Amniotic stem cell (primary cell): ENCODE data around the gene SNED1.
A peak's percentile ranks its signal among the peaks of the same experiment; 100 is the strongest.

ENCODE experiments used
- DNase-seq: peaks from one replicate; lab custom pipeline; 2025; lab: John Stamatoyannopoulos, UW

The SNED1 gene

DNA sequence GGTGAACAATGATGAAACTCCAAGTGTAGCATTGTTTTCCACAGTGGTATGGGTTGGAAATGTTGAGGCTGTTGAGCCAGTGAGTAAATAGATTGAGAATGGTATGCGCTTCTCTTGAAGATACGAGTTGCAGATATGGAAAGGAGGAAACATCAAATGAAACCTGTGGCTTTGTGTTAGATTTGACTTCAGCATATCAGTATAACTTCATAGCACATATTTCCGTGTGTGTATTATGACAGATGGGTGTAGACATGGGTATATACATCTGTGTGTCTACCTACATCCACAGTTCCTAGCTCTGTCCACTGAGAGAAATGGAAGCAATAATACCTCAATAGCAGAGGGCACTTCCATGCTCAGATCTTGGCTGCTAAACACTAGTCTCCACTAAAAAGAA lies 8.0 kb downstream of the SNED1 start:
- no peak for DNase-seq

DNA sequence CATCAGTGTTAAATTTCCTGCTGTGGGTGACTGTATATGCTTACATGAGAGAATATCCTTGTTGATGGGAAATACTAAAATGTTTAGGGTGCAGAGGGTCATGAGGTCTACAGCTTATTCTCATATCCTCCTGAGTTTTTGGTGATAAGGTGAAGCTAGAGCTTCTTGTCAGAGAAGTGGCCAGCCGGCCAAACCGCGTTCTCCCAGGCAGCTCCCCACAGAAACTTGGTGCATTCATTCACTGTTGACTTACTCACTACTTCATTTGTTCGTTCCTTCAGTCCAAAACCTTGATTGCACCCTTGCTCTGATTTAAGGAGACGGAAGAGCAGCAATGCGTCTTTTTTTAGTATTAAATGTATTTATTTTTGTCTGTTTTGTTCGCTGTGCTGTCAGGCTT lies 8.7 kb downstream of the SNED1 start:
- DNase-seq: no peak

- DNase-seq: no peak
Observed at GRCh38 chr2:241007880-241008710, 9.7 kb downstream of the SNED1 start.

- DNase-seq: no peak
Observed at GRCh38 chr2:241008711-241009121, 10.3 kb downstream of the SNED1 start.

DNA sequence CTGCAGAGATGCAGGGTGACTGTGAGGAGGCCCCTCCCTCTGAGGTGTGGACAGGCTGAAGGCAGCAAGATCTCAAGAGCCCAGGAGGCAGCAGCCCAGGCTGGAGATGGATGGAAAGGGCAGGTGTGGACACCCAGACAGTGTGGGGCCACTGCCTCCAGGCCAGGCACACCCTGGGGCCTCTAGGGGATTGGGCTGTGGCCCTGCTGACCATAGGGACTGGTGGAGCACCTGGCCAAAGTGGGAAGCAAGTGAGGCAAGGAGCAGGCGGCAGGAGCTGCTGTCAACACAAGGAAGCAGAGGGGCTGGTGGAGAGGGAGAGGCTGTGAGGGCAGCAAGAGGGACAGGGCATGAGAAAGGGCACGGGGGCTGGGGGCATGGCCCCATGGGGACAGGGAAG lies 10.8 kb downstream of the SNED1 start:
- no peak for DNase-seq

DNA sequence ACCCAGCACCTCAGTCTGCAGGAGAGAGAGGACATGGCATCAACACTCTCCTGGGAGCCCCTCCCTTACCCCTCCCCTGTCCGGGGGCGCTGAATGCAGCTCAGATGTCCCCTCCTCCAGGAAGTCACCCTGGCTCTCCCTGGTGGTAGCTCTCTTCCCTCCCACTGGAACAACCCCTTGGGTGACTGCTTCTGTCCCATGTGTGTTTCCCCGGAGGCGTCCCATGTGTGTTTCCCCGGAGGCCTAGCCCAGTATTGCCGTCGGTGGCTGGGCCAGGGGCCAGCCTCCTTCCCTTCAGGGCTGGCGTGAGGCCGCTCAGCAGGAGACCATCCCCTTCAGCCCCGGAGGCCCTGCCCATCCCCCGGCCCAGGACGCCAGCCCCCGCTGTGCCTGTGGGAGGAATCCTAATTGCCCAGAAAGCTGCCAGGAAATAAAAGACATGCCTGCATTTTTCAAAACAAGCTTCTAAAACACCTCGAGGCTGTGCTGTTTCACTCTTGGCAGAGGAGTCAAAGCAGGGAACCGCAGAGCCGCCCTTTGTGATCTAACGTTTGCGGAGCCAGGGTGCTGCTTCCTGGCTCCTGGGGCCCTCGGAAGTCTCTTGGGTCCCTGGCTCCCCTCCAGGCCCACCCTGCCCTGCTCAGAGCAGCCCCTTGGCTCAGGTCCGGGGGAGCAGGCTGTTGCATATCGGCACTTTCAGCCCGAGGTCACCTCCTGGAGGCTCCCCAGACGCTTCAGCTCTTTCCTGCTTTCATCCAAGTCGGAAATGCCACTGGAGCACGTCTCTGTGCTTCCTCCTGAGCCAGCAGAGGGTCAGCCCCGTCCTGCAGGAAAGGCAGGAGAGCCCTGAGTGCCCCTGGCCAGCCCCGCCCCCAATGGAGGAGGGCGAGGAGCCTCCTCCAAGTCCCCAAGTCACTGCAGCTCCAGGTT lies 11.4 kb downstream of the SNED1 start:
- peak; percentile 77 for DNase-seq

DNA sequence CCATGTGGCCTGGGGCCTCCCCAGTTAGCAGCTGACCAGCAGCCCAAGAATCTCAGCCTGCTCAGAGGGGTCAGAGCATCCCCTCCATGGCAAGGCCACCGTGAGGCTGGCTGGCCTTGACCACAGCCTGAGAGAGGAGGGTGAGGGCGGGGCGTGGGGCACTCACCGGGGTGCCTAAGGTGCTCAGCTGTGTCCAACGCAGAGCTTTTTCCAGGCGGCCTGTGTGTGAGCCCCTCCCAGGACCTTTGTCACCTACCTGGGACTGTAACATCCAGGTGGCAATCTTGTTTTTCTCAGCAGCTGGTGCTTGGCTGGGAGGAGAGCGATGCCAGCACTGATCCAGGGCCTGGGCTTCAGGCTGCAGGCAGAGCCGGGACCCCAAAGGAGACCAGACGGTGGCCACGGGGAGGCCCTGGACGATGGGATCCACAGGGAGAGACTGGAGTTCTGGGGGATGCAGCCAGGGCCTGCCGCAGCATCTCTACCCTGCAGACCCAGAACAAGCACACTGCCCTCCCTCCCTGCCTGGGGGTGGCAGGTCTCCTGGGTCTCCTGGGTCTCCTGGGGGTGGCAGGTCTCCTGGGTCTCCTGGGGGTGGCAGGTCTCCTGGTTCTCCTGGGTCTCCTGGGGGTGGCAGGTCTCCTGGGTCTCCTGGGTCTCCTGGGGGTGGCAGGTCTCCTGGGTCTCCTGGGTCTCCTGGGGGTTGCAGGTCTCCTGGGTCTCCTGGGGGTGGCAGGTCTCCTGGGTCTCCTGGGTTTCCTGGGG lies 12.3 kb downstream of the SNED1 start:
- no peak for DNase-seq

- DNase-seq: no peak
Observed at GRCh38 chr2:241011296-241011600, 12.8 kb downstream of the SNED1 start.

- DNase-seq: no peak
Observed at GRCh38 chr2:241011751-241012510, 13.5 kb downstream of the SNED1 start.

GRCh38 chr2:241014224-241014623 lies 15.8 kb downstream of the SNED1 start:
- no peak for DNase-seq

GRCh38 chr2:241014764-241015163 lies 16.3 kb downstream of the SNED1 start:
- DNase-seq: no peak

DNA sequence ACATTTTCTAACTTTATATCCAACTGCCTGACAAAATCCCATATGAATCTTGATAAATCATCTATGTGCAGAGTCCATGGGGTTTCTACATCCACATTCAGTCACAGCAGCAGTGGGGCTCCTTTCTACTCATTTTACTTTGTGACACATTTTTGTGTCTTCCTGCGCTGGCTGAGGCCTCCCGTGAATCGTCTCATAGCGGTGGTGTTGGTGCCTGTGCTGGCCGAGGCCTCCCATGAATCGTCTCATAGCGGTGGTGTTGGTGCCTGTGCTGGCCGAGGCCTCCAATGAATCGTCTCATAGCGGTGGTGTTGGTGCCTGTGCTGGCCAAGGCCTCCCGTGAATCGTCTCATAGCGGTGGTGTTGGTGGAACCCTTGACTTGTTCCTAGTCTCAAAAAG lies 17.0 kb downstream of the SNED1 start:
- DNase-seq: no peak

DNA sequence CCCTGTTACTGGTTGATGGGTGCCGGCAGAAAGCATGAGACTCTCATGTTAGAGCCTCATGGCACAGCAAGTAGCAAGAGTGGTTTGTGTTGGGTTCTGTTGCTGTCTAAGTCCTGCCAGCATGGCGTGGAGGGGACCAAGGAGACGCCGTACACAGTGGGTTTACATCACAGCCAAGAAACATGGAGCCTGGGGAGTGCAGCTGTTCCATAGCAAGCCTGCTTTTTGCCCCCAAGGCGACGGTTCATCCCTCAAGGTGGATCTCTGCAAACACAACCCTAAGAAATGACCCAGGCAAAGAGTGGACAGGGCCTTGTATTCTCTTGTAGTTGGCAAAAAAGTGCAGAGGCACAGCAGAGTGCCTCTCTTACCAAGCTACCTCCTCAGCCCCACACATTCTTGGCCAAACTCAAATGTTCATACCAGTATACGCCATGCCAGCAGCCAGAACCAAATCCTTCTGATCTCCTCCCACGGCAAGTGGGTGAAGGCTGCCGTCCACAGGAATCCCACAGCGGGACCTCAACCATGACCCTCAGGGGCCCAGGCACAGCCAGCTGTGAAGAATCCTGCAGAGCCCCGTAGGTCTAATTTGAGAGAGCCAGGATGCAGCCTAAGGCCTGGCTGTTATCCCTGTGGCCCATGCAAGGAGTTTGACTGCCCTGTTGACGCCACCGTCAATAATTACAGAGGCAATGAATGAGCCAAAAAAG lies 19.0 kb downstream of the SNED1 start:
- no peak for DNase-seq

DNA sequence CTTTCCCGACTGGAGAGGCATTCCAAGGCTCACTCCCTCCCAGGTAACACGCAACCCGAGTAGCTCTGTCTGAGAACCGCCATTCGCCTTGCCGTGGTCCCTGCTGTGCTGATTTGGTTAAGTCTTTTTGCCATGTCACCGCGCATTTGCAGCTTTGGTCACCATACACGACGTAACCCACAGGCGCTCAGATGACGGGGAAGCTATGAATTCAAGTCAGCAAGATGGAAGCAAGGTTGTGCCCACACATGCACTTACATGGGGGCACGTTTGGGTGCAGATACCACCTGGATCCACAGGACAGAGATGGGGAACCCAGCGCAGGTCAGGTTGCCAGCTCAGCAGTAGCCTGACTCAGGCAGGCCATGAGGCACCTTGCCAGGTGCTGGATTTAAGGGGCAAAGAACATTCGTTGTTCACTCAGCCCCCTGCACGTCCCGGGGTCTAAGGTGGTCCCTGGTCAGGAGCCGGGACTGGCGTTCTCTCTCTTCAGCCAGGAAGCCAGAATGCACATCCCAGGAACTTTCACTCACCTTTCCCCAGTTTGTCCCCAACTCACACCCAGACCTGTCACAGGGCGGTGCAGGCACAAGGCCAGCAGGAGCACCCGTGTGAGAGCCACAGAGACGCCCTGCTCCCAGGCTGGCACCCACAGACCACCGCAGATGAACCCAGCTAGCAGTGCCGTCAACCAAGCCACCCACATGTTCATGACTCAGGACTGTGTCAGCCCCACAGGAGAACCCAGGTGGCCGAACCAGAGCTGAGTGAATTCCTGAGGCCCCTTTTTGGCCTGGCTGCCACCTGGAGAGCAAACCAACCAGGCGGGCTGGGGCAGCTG lies 19.9 kb downstream of the SNED1 start:
- DNase-seq: no peak

DNA sequence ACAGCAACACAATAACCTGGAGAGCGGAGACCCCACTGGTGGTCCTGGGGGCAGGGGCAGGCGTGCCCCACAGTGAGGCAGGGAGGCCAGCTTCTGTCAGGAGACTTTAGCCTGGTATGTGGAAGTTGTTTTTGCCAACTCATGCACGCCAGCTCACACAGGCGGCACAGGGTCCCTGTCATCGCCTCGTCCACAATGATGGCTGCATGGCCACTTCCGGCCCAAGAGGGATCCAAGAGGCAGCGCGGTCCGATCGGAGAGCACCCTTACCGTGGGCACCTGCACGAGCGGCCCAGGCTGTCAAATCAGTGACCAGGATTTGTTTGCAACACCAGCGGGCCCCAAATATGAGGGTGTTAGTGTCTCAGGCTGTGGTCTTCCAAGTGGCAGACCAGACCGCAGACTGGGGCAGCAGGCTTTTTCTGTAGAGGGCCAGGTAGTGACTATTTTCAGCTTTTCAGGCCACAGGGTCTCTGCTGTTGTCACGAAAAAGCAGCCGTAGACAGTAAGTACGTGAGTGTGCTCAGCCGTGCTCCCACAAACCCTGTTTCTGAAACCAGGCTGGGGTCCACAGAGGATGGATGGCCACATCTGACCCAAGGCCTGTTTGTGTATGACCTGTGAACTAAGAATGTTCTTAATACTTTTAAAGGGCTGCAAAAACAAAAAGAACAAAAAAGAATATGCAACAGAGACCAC lies 21.2 kb downstream of the SNED1 start:
- DNase-seq: no peak

- no peak for DNase-seq
Observed at GRCh38 chr2:241020201-241020600, 21.8 kb downstream of the SNED1 start.

GRCh38 chr2:241020629-241021190 lies 22.3 kb downstream of the SNED1 start:
- DNase-seq: no peak

DNA sequence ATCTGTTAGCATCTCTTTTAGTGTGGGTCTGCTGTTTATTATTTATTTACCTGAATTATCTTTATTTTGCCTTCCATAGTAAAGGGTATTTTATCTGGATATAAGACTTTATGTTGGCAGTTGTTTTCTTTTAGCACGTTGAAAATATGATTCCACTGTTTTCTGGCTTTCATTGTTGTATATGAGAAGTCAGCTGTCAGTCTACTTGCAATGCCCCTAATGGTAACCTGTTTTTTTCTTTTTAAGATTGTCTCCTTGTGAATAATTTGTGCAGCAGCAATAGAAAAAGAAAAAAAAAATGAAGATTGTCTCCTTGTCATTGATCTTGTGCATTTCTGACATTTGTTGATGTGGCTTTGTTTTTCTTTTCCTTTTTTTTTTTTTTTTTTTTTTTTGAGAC lies 27.2 kb downstream of the SNED1 start:
- DNase-seq: no peak
